Measurements from ENCODE around the gene ENO1. TPM values are rescaled to one million over a fixed set of nuclear protein-coding genes. Genes with fewer than 3 reads are reported as not detected.
"Not testable (repeated sequence)": the region's sequence is repeated elsewhere in the genome, so short reads cannot be mapped to it uniquely, and the experiment has no call there.

ENO1 gene
- polyA plus RNA-seq, 3 donors = 251 to 789 (median 297) TPM

- WGBS, 3 donors = 60 to 63% (median 61%) methylated on average over 12 of the region's 12 CpGs
- no peak overlapping the region for H3K27ac ChIP-seq (ENCODE audit: low read depth, low read length)
These were observed 19.4 kb downstream of the ENO1 start for GRCh38 chr1:8858888-8859706.

GRCh38 chr1:8858112-8858668, 20.3 kb downstream of the ENO1 start:
- 11 to 16% (median 13%) methylated on average over 2 of the region's 2 CpGs for WGBS, 3 donors
- H3K27ac ChIP-seq (ENCODE audit: low read depth, low read length) = no peak overlapping the region

GRCh38 chr1:8856689-8857412, 21.6 kb downstream of the ENO1 start:
- no peak overlapping the region for H3K27ac ChIP-seq (ENCODE audit: low read depth, low read length)
- WGBS, 3 donors = 65 to 87% (median 85%) methylated on average over 14 of the region's 14 CpGs

GRCh38 chr1:8854240-8854639, 24.2 kb downstream of the ENO1 start:
- no peak overlapping the region for H3K27ac ChIP-seq (ENCODE audit: low read depth, low read length)
- WGBS, 3 donors = 83 to 91% (median 90%) methylated on average over 7 of the region's 7 CpGs

- WGBS, 3 donors = 75 to 100% (median 98%) methylated on average over 5 of the region's 5 CpGs
- no peak overlapping the region for H3K27ac ChIP-seq (ENCODE audit: low read depth, low read length)
These were observed 27.4 kb downstream of the ENO1 start for GRCh38 chr1:8851060-8851459.

GRCh38 chr1:8848663-8849386, 29.7 kb downstream of the ENO1 start:
- WGBS, 3 donors = 26 to 38% (median 35%) methylated on average over 18 to 19 of the region's 19 CpGs

GRCh38 chr1:8847990-8848389, 30.5 kb downstream of the ENO1 start:
- WGBS, 3 donors = 23 to 48% (median 38%) methylated on average over 5 of the region's 5 CpGs
- no peak overlapping the region for H3K27ac ChIP-seq (ENCODE audit: low read depth, low read length)

More at GRCh38 chr1:8848663-8849386, 29.7 kb downstream of the ENO1 start:
- H3K27ac ChIP-seq (ENCODE audit: low read depth, low read length) = no peak overlapping the region

GRCh38 chr1:8846263-8846662, 32.2 kb downstream of the ENO1 start:
- H3K27ac ChIP-seq (ENCODE audit: low read depth, low read length) = no peak overlapping the region
- WGBS, 3 donors = 72 to 81% (median 80%) methylated on average over 4 of the region's 4 CpGs

GRCh38 chr1:8845104-8846097, 33.1 kb downstream of the ENO1 start:
- no peak overlapping the region for H3K27ac ChIP-seq (ENCODE audit: low read depth, low read length)
- 90 to 93% (median 92%) methylated on average over 21 of the region's 21 CpGs for WGBS, 3 donors

- no peak overlapping the region for H3K27ac ChIP-seq (ENCODE audit: low read depth, low read length)
- WGBS, 3 donors = 56 to 63% (median 60%) methylated on average over 7 of the region's 7 CpGs
These were observed 33.9 kb downstream of the ENO1 start for GRCh38 chr1:8844501-8845006.

GRCh38 chr1:8841395-8841794, 37.1 kb downstream of the ENO1 start:
- no peak overlapping the region for H3K27ac ChIP-seq (ENCODE audit: low read depth, low read length)
- WGBS, 3 donors = 76 to 92% (median 84%) methylated on average over 3 of the region's 3 CpGs

- no peak overlapping the region for H3K27ac ChIP-seq (ENCODE audit: low read depth, low read length)
- WGBS, 3 donors = 94% methylated on average over 7 of the region's 7 CpGs
These were observed 38.5 kb downstream of the ENO1 start for GRCh38 chr1:8839990-8840389.

GRCh38 chr1:8835941-8836643, 42.4 kb downstream of the ENO1 start:
- H3K27ac ChIP-seq (ENCODE audit: low read depth, low read length) = no peak overlapping the region
- 72 to 80% (median 78%) methylated on average over 14 of the region's 14 CpGs for WGBS, 3 donors

- WGBS, 3 donors = 60 to 75% (median 61%) methylated on average over 4 of the region's 4 CpGs
These were observed 47.1 kb downstream of the ENO1 start for GRCh38 chr1:8831340-8831739.

GRCh38 chr1:8830732-8831131, 47.8 kb downstream of the ENO1 start:
- H3K27ac ChIP-seq (ENCODE audit: low read depth, low read length) = not testable (repeated sequence)
- 74 to 88% (median 85%) methylated on average over 10 of the region's 10 CpGs for WGBS, 3 donors

More at GRCh38 chr1:8831340-8831739, 47.1 kb downstream of the ENO1 start:
- H3K27ac ChIP-seq (ENCODE audit: low read depth, low read length) = no peak overlapping the region

GRCh38 chr1:8825985-8826481, 52.5 kb downstream of the ENO1 start:
- H3K27ac ChIP-seq (ENCODE audit: low read depth, low read length) = no peak overlapping the region
- WGBS, 3 donors = 72 to 85% (median 77%) methylated on average over 10 of the region's 10 CpGs

- H3K27ac ChIP-seq (ENCODE audit: low read depth, low read length) = no peak overlapping the region
- 63 to 80% (median 67%) methylated on average over 6 of the region's 6 CpGs for WGBS, 3 donors
These were observed 55.2 kb downstream of the ENO1 start for GRCh38 chr1:8823295-8823664.
